ENCODE measurements around the gene AOPEP.
"Not testable (repeated sequence)": the region's sequence is repeated elsewhere in the genome, so short reads cannot be mapped to it uniquely, and the experiment has no call there.

The AOPEP gene

GRCh38 chr9:94864862-94865509 lies 138.5 kb downstream of the AOPEP start:
- no peak for FAIRE-seq
- DNase-seq (ENCODE audit: insufficient read length, low spot score), result no peak

- DNase-seq (ENCODE audit: insufficient read length, low spot score) (no peak), FAIRE-seq (no peak)
These were observed 139.3 kb downstream of the AOPEP start for GRCh38 chr9:94865582-94866452.

GRCh38 chr9:94866770-94867169 lies 140.3 kb downstream of the AOPEP start:
- FAIRE-seq (no peak), DNase-seq (ENCODE audit: insufficient read length, low spot score) (no peak)

- FAIRE-seq, result no peak
- DNase-seq (ENCODE audit: insufficient read length, low spot score), result no peak
These were observed 140.9 kb downstream of the AOPEP start for GRCh38 chr9:94867281-94867841.

- FAIRE-seq, result no peak
- no peak for DNase-seq (ENCODE audit: insufficient read length, low spot score)
These were observed 141.4 kb downstream of the AOPEP start for GRCh38 chr9:94867842-94868312.

GRCh38 chr9:94868464-94868863 lies 142.0 kb downstream of the AOPEP start:
- FAIRE-seq, result no peak
- DNase-seq (ENCODE audit: insufficient read length, low spot score), result no peak

- DNase-seq (ENCODE audit: insufficient read length, low spot score) (no peak), FAIRE-seq (no peak)
These were observed 142.9 kb downstream of the AOPEP start for GRCh38 chr9:94869415-94869843.

GRCh38 chr9:94870465-94870792 lies 143.9 kb downstream of the AOPEP start:
- no peak for FAIRE-seq
- no peak for DNase-seq (ENCODE audit: insufficient read length, low spot score)

GRCh38 chr9:94870793-94871558 lies 144.5 kb downstream of the AOPEP start:
- no peak for FAIRE-seq

GRCh38 chr9:94872083-94872833 lies 145.8 kb downstream of the AOPEP start:
- FAIRE-seq, result no peak
- no peak for DNase-seq (ENCODE audit: insufficient read length, low spot score)

More at GRCh38 chr9:94870793-94871558, 144.5 kb downstream of the AOPEP start:
- DNase-seq (ENCODE audit: insufficient read length, low spot score), result no peak

- FAIRE-seq, result no peak
These were observed 146.5 kb downstream of the AOPEP start for GRCh38 chr9:94872891-94873511.

GRCh38 chr9:94874316-94874715 lies 147.8 kb downstream of the AOPEP start:
- FAIRE-seq, result no peak

More at GRCh38 chr9:94872891-94873511, 146.5 kb downstream of the AOPEP start:
- DNase-seq (ENCODE audit: insufficient read length, low spot score), result no peak

GRCh38 chr9:94875300-94876020 lies 149.0 kb downstream of the AOPEP start:
- FAIRE-seq, result peak; percentile 81
- DNase-seq (ENCODE audit: insufficient read length, low spot score), result peak; percentile 10

More at GRCh38 chr9:94874316-94874715, 147.8 kb downstream of the AOPEP start:
- no peak for DNase-seq (ENCODE audit: insufficient read length, low spot score)

GRCh38 chr9:94878804-94879203 lies 152.3 kb downstream of the AOPEP start:
- DNase-seq (ENCODE audit: insufficient read length, low spot score); FAIRE-seq: not testable (repeated sequence)

GRCh38 chr9:94879230-94879629 lies 152.7 kb downstream of the AOPEP start:
- no peak for FAIRE-seq
- DNase-seq (ENCODE audit: insufficient read length, low spot score), result no peak

GRCh38 chr9:94881023-94881422 lies 154.5 kb downstream of the AOPEP start:
- DNase-seq (ENCODE audit: insufficient read length, low spot score) (no peak), FAIRE-seq (no peak)

GRCh38 chr9:94881454-94881853 lies 155.0 kb downstream of the AOPEP start:
- DNase-seq (ENCODE audit: insufficient read length, low spot score) (no peak), FAIRE-seq (no peak)

- no peak for FAIRE-seq
- no peak for DNase-seq (ENCODE audit: insufficient read length, low spot score)
These were observed 155.4 kb downstream of the AOPEP start for GRCh38 chr9:94881940-94882339.
